SK-N-SH (cell line): ENCODE results near the gene NFKBIE. TPM values are rescaled to one million over a fixed set of nuclear protein-coding genes. Genes with fewer than 3 reads are reported as not detected.

Source experiments
- CTCF ChIA-PET: fragments of 300-600, 350-600 bp; formaldehyde crosslinking; extraction: SDS; loops from one replicate; lab custom pipeline; 2021; lab: Yijun Ruan, JAX
- POLR2A ChIA-PET: fragments of 350-600 bp; sonication (Branson Sonifier 250); formaldehyde crosslinking; extraction: SDS; loops from one replicate; lab custom pipeline; 2020; ENCODE audit warnings: antibody characterized with exemption, inconsistent platforms; lab: Yijun Ruan, JAX
- DNase-seq: peaks from one replicate; pipeline ENCODE4 v3.0.0; 2012
- H2AFZ ChIP-seq: fragments of 200-600 bp; sonication (generic); 2 replicates; pipeline ENCODE4 v1.8.1; 2016; ENCODE audit warnings: antibody characterized with exemption, mild to moderate bottlenecking, low read depth
- H3F3A ChIP-seq: fragments of 200-600 bp; sonication (generic); replicated peaks from 2 replicates; pipeline ENCODE3; 2016; ENCODE audit warnings: antibody characterized with exemption, mild to moderate bottlenecking; ENCODE audit not compliant: insufficient read depth
- H3K27ac ChIP-seq, 2 experiments: fragments of 200-500 bp in 1 of 2; fragments of 200-600 bp in 1 of 2; sonication (Bioruptor generic) in 1 of 2; sonication (generic), shearing (Covaris generic) in 1 of 2; 2 replicates each; pipeline versions ENCODE4 v1.5.1 to v1.6.1; 2014 to 2016; ENCODE audit warnings: low read depth in 2 of 2, inconsistent platforms in 1 of 2, low read length in 1 of 2, mild to moderate bottlenecking in 1 of 2, mixed read lengths in 1 of 2
- H3K27me3 ChIP-seq: fragments of 200-600 bp; sonication (generic), shearing (Covaris generic); 2 replicates; pipeline ENCODE4 v1.6.1; 2016; ENCODE audit warnings: mixed run types; ENCODE audit not compliant: insufficient read depth
- H3K36me3 ChIP-seq, 2 experiments: fragments of 200-500 bp in 1 of 2; fragments of 200-600 bp in 1 of 2; sonication (Bioruptor generic) in 1 of 2; sonication (generic) in 1 of 2; replicated peaks in 1 of 2; 2 replicates each; pipeline versions ENCODE3 to v1.5.1; 2014 to 2016; ENCODE audit warnings: low read length in 1 of 2, mild to moderate bottlenecking in 1 of 2; ENCODE audit not compliant: insufficient read depth in 2 of 2, control insufficient read depth in 1 of 2
- H3K4me1 ChIP-seq, 2 experiments: fragments of 200-500 bp in 1 of 2; fragments of 200-600 bp in 1 of 2; sonication (Bioruptor generic) in 1 of 2; sonication (generic), shearing (Covaris generic) in 1 of 2; 2 replicates each; pipeline versions ENCODE4 v1.5.1 to v1.6.1; 2014 to 2016; ENCODE audit warnings: low read depth in 1 of 2, low read length in 1 of 2, mixed run types in 1 of 2; ENCODE audit not compliant: insufficient read depth in 2 of 2, control insufficient read depth in 1 of 2
- H3K4me2 ChIP-seq: fragments of 200-600 bp; sonication (generic), shearing (Covaris generic); 2 replicates; pipeline ENCODE4 v1.6.1; 2017; ENCODE audit warnings: mixed run types
- H3K4me3 ChIP-seq, 2 experiments: fragments of 200-500 bp in 1 of 2; fragments of 200-600 bp in 1 of 2; sonication (Bioruptor generic) in 1 of 2; sonication (generic), shearing (Covaris generic) in 1 of 2; 2 replicates each; pipeline versions ENCODE4 v1.5.1 to v1.8.1; 2014 to 2016; ENCODE audit warnings: low read depth in 2 of 2, inconsistent platforms in 1 of 2, low read length in 1 of 2, mild to moderate bottlenecking in 1 of 2, mixed read lengths in 1 of 2, moderate library complexity in 1 of 2
- H3K79me2 ChIP-seq: fragments of 200-600 bp; sonication (generic); 2 replicates; pipeline ENCODE4 v1.8.1; 2017; ENCODE audit warnings: mild to moderate bottlenecking; ENCODE audit not compliant: insufficient read depth
- H3K9ac ChIP-seq: fragments of 200-600 bp; sonication (generic); 2 replicates; pipeline ENCODE4 v1.6.1; 2017; ENCODE audit warnings: mixed run types
- H3K9me2 ChIP-seq: fragments of 200-600 bp; sonication (generic); 2 replicates; pipeline ENCODE4 v1.6.1; 2017; ENCODE audit warnings: mixed run types
- H3K9me3 ChIP-seq: fragments of 200-600 bp; sonication (generic); 2 replicates; pipeline ENCODE4 v1.6.1; 2017; ENCODE audit warnings: mixed run types, mild to moderate bottlenecking, moderate library complexity
- H4K20me1 ChIP-seq: fragments of 200-600 bp; sonication (generic); 2 replicates; pipeline ENCODE4 v1.6.1; 2017; ENCODE audit warnings: mild to moderate bottlenecking, mixed run types; ENCODE audit not compliant: insufficient read depth
- CTCF ChIP-seq: fragments of 200-600 bp; sonication (generic); IDR thresholded peaks from 2 replicates; pipeline ENCODE4 v1.6.1; 2017; ENCODE audit warnings: antibody characterized with exemption, mild to moderate bottlenecking, moderate library complexity
- FOXM1 ChIP-seq: IDR thresholded peaks from 2 replicates; pipeline ENCODE4 v1.4.0; 2012; ENCODE audit warnings: low read depth, mild to moderate bottlenecking
- GABPA ChIP-seq: IDR thresholded peaks from 2 replicates; pipeline ENCODE4 v1.4.0; 2012; ENCODE audit warnings: low read depth, mild to moderate bottlenecking
- MEF2A ChIP-seq: IDR thresholded peaks from 2 replicates; pipeline ENCODE4 v1.4.0; 2012; ENCODE audit warnings: low read depth, borderline replicate concordance
- NFIC ChIP-seq: IDR thresholded peaks from 2 replicates; pipeline ENCODE4 v1.4.0; 2012; ENCODE audit warnings: borderline replicate concordance
- NRF1 ChIP-seq: IDR thresholded peaks from 2 replicates; pipeline ENCODE4 v1.6.1; 2012; ENCODE audit warnings: low read depth, mild to moderate bottlenecking, low read length
- RAD21 ChIP-seq: IDR thresholded peaks from 2 replicates; pipeline ENCODE4 v1.6.1; 2012; ENCODE audit warnings: mild to moderate bottlenecking, low read length
- RFX5 ChIP-seq: IDR thresholded peaks from 2 replicates; pipeline ENCODE4 v1.6.1; 2012; ENCODE audit warnings: mild to moderate bottlenecking, improper control_type of control experiment, low read length
- RXRA ChIP-seq: IDR thresholded peaks from 2 replicates; pipeline ENCODE4 v1.4.0; 2012; ENCODE audit warnings: low read depth, mild to moderate bottlenecking, borderline replicate concordance
- TCF12 ChIP-seq: IDR thresholded peaks from 2 replicates; pipeline ENCODE4 v1.4.0; 2012
- TEAD4 ChIP-seq: IDR thresholded peaks from 2 replicates; pipeline ENCODE4 v1.4.0; 2012; ENCODE audit warnings: mild to moderate bottlenecking, borderline replicate concordance; ENCODE audit not compliant: insufficient read depth
- USF2 ChIP-seq: fragments of 150-350 bp; IDR thresholded peaks from 2 replicates; pipeline ENCODE4 v1.6.1; 2017; ENCODE audit warnings: antibody characterized with exemption, low read length, low read depth, borderline replicate concordance
- whole genome bisulfite sequencing: methylation state at CpG from one replicate; pipeline ENCODE4 v1.1.6; 2017; ENCODE audit warnings: low lambda C conversion rate; 5-methylcytosine and 5-hydroxymethylcytosine counted together
- polyA plus RNA-seq, 3 experiments: library from polyadenylated mRNA; depleted of rRNA; stranded (reverse); fragments of >200 nt; gene quantifications; 2 replicates each; pipeline ENCODE4 v1.2.3, GENCODE V29; 2012
- TF ChIP-seq, protein P1 (sequence below): IDR thresholded peaks from 2 replicates; pipeline ENCODE4 v1.4.0; 2012; ENCODE audit warnings: low read depth
- TF ChIP-seq, protein P2 (sequence below): IDR thresholded peaks from 2 replicates; pipeline ENCODE4; 2012

NFKBIE gene
- polyA plus RNA-seq, 1 of the 3 experiments (the other 2 are of a cell fraction), result 5.8 TPM

- H3K4me1 ChIP-seq, result peaks cover 13 to 85% of the 10 kb centered on the region in 2 experiments
- peaks cover 9% of the 10 kb centered on the region for H3F3A ChIP-seq
- H3K27ac ChIP-seq, result peak overlapping the region in 1 of 2 experiments; percentile 18; a peak in 1 of 4 replicates
- H3K36me3 ChIP-seq, result peaks cover 0 to 6% of the 10 kb centered on the region in 2 experiments
- POLR2A ChIA-PET, result no interaction called here
- H3K79me2 ChIP-seq, result no peaks in the 10 kb centered on the region
- no peak for DNase-seq
- WGBS, result 93% methylated on average over 5 of the region's 10 CpGs
- no peak for TF ChIP-seq RAD21
- no peak for TF ChIP-seq FOXM1
- TF ChIP-seq GABPA, result no peak
- TF ChIP-seq NFIC, result no peak
- no peak for TF ChIP-seq NRF1
- no peak for TF ChIP-seq MEF2A
- TF ChIP-seq RXRA, result no peak
- TF ChIP-seq, protein P1, sequence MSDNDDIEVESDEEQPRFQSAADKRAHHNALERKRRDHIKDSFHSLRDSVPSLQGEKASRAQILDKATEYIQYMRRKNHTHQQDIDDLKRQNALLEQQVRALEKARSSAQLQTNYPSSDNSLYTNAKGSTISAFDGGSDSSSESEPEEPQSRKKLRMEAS, result no peak
- TF ChIP-seq RFX5, result no peak
- TF ChIP-seq, protein P2, sequence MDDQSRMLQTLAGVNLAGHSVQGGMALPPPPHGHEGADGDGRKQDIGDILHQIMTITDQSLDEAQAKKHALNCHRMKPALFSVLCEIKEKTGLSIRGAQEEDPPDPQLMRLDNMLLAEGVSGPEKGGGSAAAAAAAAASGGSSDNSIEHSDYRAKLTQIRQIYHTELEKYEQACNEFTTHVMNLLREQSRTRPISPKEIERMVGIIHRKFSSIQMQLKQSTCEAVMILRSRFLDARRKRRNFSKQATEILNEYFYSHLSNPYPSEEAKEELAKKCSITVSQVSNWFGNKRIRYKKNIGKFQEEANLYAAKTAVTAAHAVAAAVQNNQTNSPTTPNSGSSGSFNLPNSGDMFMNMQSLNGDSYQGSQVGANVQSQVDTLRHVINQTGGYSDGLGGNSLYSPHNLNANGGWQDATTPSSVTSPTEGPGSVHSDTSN, result no peak
- no peak for TF ChIP-seq CTCF
- no peak for TF ChIP-seq TCF12
- no peak for TF ChIP-seq USF2
- no peak for TF ChIP-seq TEAD4
- H3K9me3 ChIP-seq, result no peaks in the 10 kb centered on the region
- H2AFZ ChIP-seq, result no peak overlapping the region
- H3K9ac ChIP-seq, result no peak overlapping the region
- no peaks in the 10 kb centered on the region for H3K9me2 ChIP-seq
- no peak overlapping the region for H3K4me3 ChIP-seq
- H4K20me1 ChIP-seq, result peaks cover 5% of the 10 kb centered on the region; the same call in 1 of the 2 replicates
- CTCF ChIA-PET, result interaction anchor here (1.0 to 8.5 kb wide), 5 partner anchors 8 to 134 kb away, joined by 3 to 224 read pairs (median 4); partner anchors contain the start of genes MYMX and SLC29A1
- no peaks in the 10 kb centered on the region for H3K27me3 ChIP-seq
- no peak overlapping the region for H3K4me2 ChIP-seq
Observed at GRCh38 chr6:44230034-44230675, 35.2 kb downstream of the NFKBIE start.
